Liver (tissue), 9 donors: Measurements from ENCODE around the gene PRSS38. TPM values are rescaled to one million over a fixed set of nuclear protein-coding genes. Genes with fewer than 3 reads are reported as not detected.

Source experiments
- DNase-seq: peaks from one replicate; pipeline ENCODE4 v3.0.0-alpha.2; 2017; ENCODE audit warnings: low spot score
- H3K27ac ChIP-seq, 2 donors: one replicate each; pipeline ENCODE4 v1.7.0; 2013; ENCODE audit warnings: inconsistent platforms in 2 of 2, low read length in 2 of 2, control low read depth in 1 of 2, low read depth in 1 of 2, mild to moderate bottlenecking in 1 of 2
- H3K27me3 ChIP-seq, 4 donors: one replicate each; pipeline versions ENCODE4 v1.6.1 to v1.7.0; 2013; ENCODE audit warnings: low read length in 3 of 4, inconsistent platforms in 1 of 4, mild to moderate bottlenecking in 1 of 4, moderate library complexity in 1 of 4; ENCODE audit not compliant: control insufficient read depth in 4 of 4, insufficient read depth in 4 of 4
- H3K36me3 ChIP-seq, 4 donors: one replicate each; pipeline versions ENCODE4 v1.6.1 to v1.7.0; 2013; ENCODE audit warnings: low read length in 3 of 4, mild to moderate bottlenecking in 3 of 4, low read depth in 1 of 4, moderate library complexity in 1 of 4; ENCODE audit not compliant: control insufficient read depth in 4 of 4, insufficient read depth in 3 of 4
- H3K4me1 ChIP-seq, 4 donors: one replicate each; pipeline versions ENCODE4 v1.6.1 to v1.7.0; 2013; ENCODE audit warnings: low read length in 3 of 4, mild to moderate bottlenecking in 3 of 4, moderate library complexity in 1 of 4; ENCODE audit not compliant: control insufficient read depth in 4 of 4, insufficient read depth in 4 of 4
- H3K4me3 ChIP-seq, 3 donors: one replicate each; pipeline versions ENCODE4 v1.6.1 to v1.7.0; 2013; ENCODE audit warnings: low read length in 3 of 3, control low read depth in 1 of 3, low read depth in 1 of 3, mild to moderate bottlenecking in 1 of 3
- H3K9ac ChIP-seq, 2 donors: one replicate each; pipeline ENCODE4 v1.7.0; 2013; ENCODE audit warnings: low read length in 2 of 2, mild to moderate bottlenecking in 2 of 2, moderate library complexity in 2 of 2, control low read depth in 1 of 2, low read depth in 1 of 2
- H3K9me3 ChIP-seq, 4 donors: one replicate each; pipeline versions ENCODE4 v1.6.1 to v1.7.0; 2013; ENCODE audit warnings: low read length in 3 of 4; ENCODE audit not compliant: control insufficient read depth in 4 of 4
- EGR1 ChIP-seq, 2 donors: IDR thresholded peaks; 2 replicates each; pipeline ENCODE4 v1.6.1; 2016 to 2018; ENCODE audit warnings: antibody characterized with exemption in 2 of 2, low read depth in 2 of 2
- FOXA1 ChIP-seq: IDR thresholded peaks from 2 replicates; pipeline ENCODE4 v1.6.1; 2016; ENCODE audit warnings: antibody characterized with exemption
- FOXA2 ChIP-seq: IDR thresholded peaks from 2 replicates; pipeline ENCODE4 v1.6.1; 2016; ENCODE audit warnings: antibody characterized with exemption
- GABPA ChIP-seq, 2 donors: IDR thresholded peaks in 1 of 2; conservative IDR thresholded peaks in 1 of 2; 2 replicates each; pipeline ENCODE4 v1.6.1; 2016; ENCODE audit warnings: antibody characterized with exemption in 2 of 2, mild to moderate bottlenecking in 1 of 2, moderate library complexity in 1 of 2
- HNF4A ChIP-seq, 2 donors: conservative IDR thresholded peaks; 2 replicates each; pipeline ENCODE4 v1.6.1; 2016; ENCODE audit warnings: antibody characterized with exemption in 2 of 2, mild to moderate bottlenecking in 2 of 2
- HNF4G ChIP-seq: IDR thresholded peaks from 2 replicates; pipeline ENCODE4 v1.6.1; 2016; ENCODE audit warnings: antibody characterized with exemption
- JUND ChIP-seq, 2 donors: IDR thresholded peaks; 2 replicates each; pipeline ENCODE4 v1.6.1; 2016; ENCODE audit warnings: antibody characterized with exemption in 2 of 2
- NR2F2 ChIP-seq: IDR thresholded peaks from 2 replicates; pipeline ENCODE4 v1.6.1; 2016; ENCODE audit warnings: antibody characterized with exemption
- RAD21 ChIP-seq, 2 donors: IDR thresholded peaks; 2 replicates each; pipeline ENCODE4 v1.6.1; 2016; ENCODE audit warnings: antibody characterized with exemption in 2 of 2, mild to moderate bottlenecking in 2 of 2
- RXRA ChIP-seq, 2 donors: IDR thresholded peaks; 2 replicates each; pipeline ENCODE4 v1.6.1; 2017 to 2018; ENCODE audit warnings: antibody characterized with exemption in 2 of 2, mild to moderate bottlenecking in 1 of 2
- SP1 ChIP-seq: IDR thresholded peaks from 2 replicates; pipeline ENCODE4 v1.6.1; 2018; ENCODE audit warnings: antibody characterized with exemption, mild to moderate bottlenecking
- TAF1 ChIP-seq: conservative IDR thresholded peaks from 2 replicates; pipeline ENCODE4 v1.6.1; 2016; ENCODE audit warnings: antibody characterized with exemption, mild to moderate bottlenecking
- YY1 ChIP-seq: IDR thresholded peaks from 2 replicates; pipeline ENCODE4 v1.6.1; 2016; ENCODE audit warnings: antibody characterized with exemption, mild to moderate bottlenecking
- WGBS: extraction: QIAGEN DNeasy Blood & Tissue Kit; methylation state at CpG from one replicate; pipeline ENCODE4 v1.1.7; 2013; 5-methylcytosine and 5-hydroxymethylcytosine counted together
- polyA plus RNA-seq, 2 donors: library from polyadenylated mRNA; stranded (reverse) in 1 of 2; unstranded in 1 of 2; fragments of 200-250 nt in 1 of 2; fragments of >200 nt in 1 of 2; fragmentation: Nextera tagmentation in 1 of 2; extraction: Ambion mirVana in 1 of 2; gene quantifications; one replicate each; pipeline versions ENCODE4 v1.2.1 to v1.2.3, GENCODE V29; 2013 to 2015
- total RNA-seq, 2 donors: library from RNA; depleted of rRNA; stranded (reverse); fragments of >200 nt; gene quantifications; one replicate each; pipeline ENCODE4 v1.2.3, GENCODE V29; 2014
- TF ChIP-seq, protein P1 (sequence below): IDR thresholded peaks from 2 replicates; pipeline ENCODE4 v1.6.1; 2016; ENCODE audit warnings: antibody characterized with exemption
- TF ChIP-seq, protein P2 (sequence below): IDR thresholded peaks from 2 replicates; pipeline ENCODE4 v1.6.1; 2016; ENCODE audit warnings: antibody characterized with exemption
- TF ChIP-seq, protein P3 (sequence below): IDR thresholded peaks from 2 replicates; pipeline ENCODE4 v1.6.1; 2016; ENCODE audit warnings: antibody characterized with exemption, mild to moderate bottlenecking
- TF ChIP-seq, protein P4 (sequence below): fragments of 150-350 bp; IDR thresholded peaks from 2 replicates; pipeline ENCODE4 v1.5.1; 2017; ENCODE audit warnings: improper control_type of control experiment, low read depth, low read length; ENCODE audit not compliant: missing input control
- TF ChIP-seq, protein P5 (sequence below): IDR thresholded peaks from 2 replicates; pipeline ENCODE4 v1.6.1; 2016; ENCODE audit warnings: antibody characterized with exemption
- donor health status: healthy.
- donor health status: healthy.
- donor health status: healthy.
- donor health status: healthy.
- donor health status: healthy.

The PRSS38 gene
- total and polyA plus RNA-seq, 4 donors = not detected

DNA sequence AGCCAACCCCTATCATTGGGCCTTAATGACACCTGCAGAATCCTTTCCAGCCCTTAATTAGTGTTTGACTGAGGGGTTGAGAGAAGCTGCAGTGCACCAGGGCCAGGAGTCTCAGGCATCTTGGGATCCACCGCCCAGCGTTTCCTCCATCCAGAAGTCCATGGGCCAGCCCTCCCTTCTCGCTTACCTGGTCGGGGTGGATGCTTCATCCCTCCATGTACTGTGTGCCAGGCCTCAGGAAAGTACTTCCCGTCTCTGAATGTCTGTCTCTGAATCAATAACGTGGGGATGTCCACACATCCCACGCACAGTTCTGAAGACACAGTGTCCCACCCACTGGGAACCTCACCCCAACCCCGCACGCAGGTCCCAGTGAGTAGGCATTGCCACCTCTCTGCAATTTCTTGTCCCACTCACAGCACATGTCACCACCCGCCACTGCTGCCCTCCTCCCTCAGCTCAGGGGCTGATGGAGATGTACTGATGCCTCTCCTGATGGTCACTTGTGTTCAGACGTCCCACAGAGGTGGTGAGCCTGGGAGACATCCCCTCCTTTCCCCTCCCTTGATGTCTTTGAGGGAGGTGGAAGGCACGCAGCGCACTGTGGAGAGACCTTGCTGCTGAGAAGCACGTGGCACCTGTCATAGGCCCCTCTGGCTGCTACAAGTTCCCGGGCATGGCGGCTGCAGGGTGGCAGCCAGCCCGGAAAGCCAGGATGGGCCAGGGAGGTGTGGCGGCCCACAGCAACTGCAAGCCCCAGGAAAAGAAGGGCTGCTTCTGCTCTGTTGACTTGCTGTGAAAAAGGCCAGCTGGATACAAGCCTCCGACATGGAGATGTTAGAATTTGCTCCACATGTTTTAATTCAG lies 29.4 kb upstream of the PRSS38 start:
- 67% methylated on average over 19 of the region's 19 CpGs for WGBS
- TF ChIP-seq, protein P1, sequence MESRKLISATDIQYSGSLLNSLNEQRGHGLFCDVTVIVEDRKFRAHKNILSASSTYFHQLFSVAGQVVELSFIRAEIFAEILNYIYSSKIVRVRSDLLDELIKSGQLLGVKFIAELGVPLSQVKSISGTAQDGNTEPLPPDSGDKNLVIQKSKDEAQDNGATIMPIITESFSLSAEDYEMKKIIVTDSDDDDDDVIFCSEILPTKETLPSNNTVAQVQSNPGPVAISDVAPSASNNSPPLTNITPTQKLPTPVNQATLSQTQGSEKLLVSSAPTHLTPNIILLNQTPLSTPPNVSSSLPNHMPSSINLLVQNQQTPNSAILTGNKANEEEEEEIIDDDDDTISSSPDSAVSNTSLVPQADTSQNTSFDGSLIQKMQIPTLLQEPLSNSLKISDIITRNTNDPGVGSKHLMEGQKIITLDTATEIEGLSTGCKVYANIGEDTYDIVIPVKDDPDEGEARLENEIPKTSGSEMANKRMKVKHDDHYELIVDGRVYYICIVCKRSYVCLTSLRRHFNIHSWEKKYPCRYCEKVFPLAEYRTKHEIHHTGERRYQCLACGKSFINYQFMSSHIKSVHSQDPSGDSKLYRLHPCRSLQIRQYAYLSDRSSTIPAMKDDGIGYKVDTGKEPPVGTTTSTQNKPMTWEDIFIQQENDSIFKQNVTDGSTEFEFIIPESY = no peak
- TF ChIP-seq RXRA (IDR thresholded peaks at IDR 0.05) (no peak), YY1 (no peak), FOXA2 (no peak), SP1 (no peak), HNF4A (conservative IDR thresholded peaks at IDR 0.05) (no peak), JUND (IDR thresholded peaks at IDR 0.05) (no peak), HNF4G (no peak), EGR1 (IDR thresholded peaks at IDR 0.05; ENCODE audit: low read depth in 2 of 2) (no peak), NR2F2 (no peak), GABPA (IDR thresholded peaks at IDR 0.05 in 1 of 2, conservative IDR thresholded peaks at IDR 0.05 in 1 of 2) (no peak), RAD21 (IDR thresholded peaks at IDR 0.05) (no peak), FOXA1 (no peak), TAF1 (no peak)
- TF ChIP-seq, protein P2, sequence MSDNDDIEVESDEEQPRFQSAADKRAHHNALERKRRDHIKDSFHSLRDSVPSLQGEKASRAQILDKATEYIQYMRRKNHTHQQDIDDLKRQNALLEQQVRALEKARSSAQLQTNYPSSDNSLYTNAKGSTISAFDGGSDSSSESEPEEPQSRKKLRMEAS = no peak
- TF ChIP-seq, protein P3, sequence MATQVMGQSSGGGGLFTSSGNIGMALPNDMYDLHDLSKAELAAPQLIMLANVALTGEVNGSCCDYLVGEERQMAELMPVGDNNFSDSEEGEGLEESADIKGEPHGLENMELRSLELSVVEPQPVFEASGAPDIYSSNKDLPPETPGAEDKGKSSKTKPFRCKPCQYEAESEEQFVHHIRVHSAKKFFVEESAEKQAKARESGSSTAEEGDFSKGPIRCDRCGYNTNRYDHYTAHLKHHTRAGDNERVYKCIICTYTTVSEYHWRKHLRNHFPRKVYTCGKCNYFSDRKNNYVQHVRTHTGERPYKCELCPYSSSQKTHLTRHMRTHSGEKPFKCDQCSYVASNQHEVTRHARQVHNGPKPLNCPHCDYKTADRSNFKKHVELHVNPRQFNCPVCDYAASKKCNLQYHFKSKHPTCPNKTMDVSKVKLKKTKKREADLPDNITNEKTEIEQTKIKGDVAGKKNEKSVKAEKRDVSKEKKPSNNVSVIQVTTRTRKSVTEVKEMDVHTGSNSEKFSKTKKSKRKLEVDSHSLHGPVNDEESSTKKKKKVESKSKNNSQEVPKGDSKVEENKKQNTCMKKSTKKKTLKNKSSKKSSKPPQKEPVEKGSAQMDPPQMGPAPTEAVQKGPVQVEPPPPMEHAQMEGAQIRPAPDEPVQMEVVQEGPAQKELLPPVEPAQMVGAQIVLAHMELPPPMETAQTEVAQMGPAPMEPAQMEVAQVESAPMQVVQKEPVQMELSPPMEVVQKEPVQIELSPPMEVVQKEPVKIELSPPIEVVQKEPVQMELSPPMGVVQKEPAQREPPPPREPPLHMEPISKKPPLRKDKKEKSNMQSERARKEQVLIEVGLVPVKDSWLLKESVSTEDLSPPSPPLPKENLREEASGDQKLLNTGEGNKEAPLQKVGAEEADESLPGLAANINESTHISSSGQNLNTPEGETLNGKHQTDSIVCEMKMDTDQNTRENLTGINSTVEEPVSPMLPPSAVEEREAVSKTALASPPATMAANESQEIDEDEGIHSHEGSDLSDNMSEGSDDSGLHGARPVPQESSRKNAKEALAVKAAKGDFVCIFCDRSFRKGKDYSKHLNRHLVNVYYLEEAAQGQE = no peak
- TF ChIP-seq, protein P4, sequence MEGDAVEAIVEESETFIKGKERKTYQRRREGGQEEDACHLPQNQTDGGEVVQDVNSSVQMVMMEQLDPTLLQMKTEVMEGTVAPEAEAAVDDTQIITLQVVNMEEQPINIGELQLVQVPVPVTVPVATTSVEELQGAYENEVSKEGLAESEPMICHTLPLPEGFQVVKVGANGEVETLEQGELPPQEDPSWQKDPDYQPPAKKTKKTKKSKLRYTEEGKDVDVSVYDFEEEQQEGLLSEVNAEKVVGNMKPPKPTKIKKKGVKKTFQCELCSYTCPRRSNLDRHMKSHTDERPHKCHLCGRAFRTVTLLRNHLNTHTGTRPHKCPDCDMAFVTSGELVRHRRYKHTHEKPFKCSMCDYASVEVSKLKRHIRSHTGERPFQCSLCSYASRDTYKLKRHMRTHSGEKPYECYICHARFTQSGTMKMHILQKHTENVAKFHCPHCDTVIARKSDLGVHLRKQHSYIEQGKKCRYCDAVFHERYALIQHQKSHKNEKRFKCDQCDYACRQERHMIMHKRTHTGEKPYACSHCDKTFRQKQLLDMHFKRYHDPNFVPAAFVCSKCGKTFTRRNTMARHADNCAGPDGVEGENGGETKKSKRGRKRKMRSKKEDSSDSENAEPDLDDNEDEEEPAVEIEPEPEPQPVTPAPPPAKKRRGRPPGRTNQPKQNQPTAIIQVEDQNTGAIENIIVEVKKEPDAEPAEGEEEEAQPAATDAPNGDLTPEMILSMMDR = no peak
- TF ChIP-seq, protein P5, sequence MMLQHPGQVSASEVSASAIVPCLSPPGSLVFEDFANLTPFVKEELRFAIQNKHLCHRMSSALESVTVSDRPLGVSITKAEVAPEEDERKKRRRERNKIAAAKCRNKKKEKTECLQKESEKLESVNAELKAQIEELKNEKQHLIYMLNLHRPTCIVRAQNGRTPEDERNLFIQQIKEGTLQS = no peak
- H3K27ac ChIP-seq = no peak overlapping the region
- H3K9ac ChIP-seq = no peak overlapping the region
- no peaks in the 10 kb centered on the region for H3K27me3 ChIP-seq
- peaks cover 7 to 23% (median 16%) of the 10 kb centered on the region in 4 donors for H3K4me1 ChIP-seq
- peaks cover 0 to 7% (median under 1%) of the 10 kb centered on the region in 4 donors for H3K36me3 ChIP-seq
- no peak overlapping the region for H3K4me3 ChIP-seq
- peak; percentile 26 for DNase-seq
- no peaks in the 10 kb centered on the region for H3K9me3 ChIP-seq
